ENCODE measurements around the gene SYN1.
A peak's percentile ranks its signal among the peaks of the same experiment; 100 is the strongest.
"Not testable (repeated sequence)": the region's sequence is repeated elsewhere in the genome, so short reads cannot be mapped to it uniquely, and the experiment has no call there.

SYN1 gene

GRCh38 chrX:47633689-47634590 is 14.3 kb upstream of the SYN1 start:
- no peak for DNase-seq (ENCODE audit: low read depth)

GRCh38 chrX:47632666-47633065 is 13.0 kb upstream of the SYN1 start:
- DNase-seq (ENCODE audit: low read depth): no peak

GRCh38 chrX:47631676-47632075 is 12.0 kb upstream of the SYN1 start:
- no peak for DNase-seq (ENCODE audit: low read depth)

- no peak for DNase-seq (ENCODE audit: low read depth)
These were observed 10.0 kb upstream of the SYN1 start, which contains the start of gene CFP for GRCh38 chrX:47629419-47630200. Gene CFP, minus strand, starts transcription at chrX:47629930. Its CDS starts 86 bp downstream, at chrX:47629844.

- no peak for DNase-seq (ENCODE audit: low read depth)
These were observed 9.3 kb upstream of the SYN1 start for GRCh38 chrX:47628982-47629381.

- DNase-seq (ENCODE audit: low read depth): no peak
These were observed 5.7 kb upstream of the SYN1 start for GRCh38 chrX:47625365-47625764.

GRCh38 chrX:47623540-47624027 is 3.9 kb upstream of the SYN1 start:
- DNase-seq (ENCODE audit: low read depth): peak; percentile 45

- DNase-seq (ENCODE audit: low read depth): no peak
These were observed 2.2 kb upstream of the SYN1 start for GRCh38 chrX:47621851-47622250.

GRCh38 chrX:47620303-47620685 is 637 bp upstream of the SYN1 start:
- no peak for DNase-seq (ENCODE audit: low read depth)

GRCh38 chrX:47618923-47619485 is 653 bp downstream of the SYN1 start:
- no peak for DNase-seq (ENCODE audit: low read depth)

GRCh38 chrX:47614618-47615017 is 5.0 kb downstream of the SYN1 start:
- DNase-seq (ENCODE audit: low read depth): no peak

GRCh38 chrX:47613082-47613481 is 6.6 kb downstream of the SYN1 start:
- DNase-seq (ENCODE audit: low read depth): no peak

GRCh38 chrX:47612418-47612817 is 7.2 kb downstream of the SYN1 start:
- DNase-seq (ENCODE audit: low read depth): no peak

- no peak for DNase-seq (ENCODE audit: low read depth)
These were observed 7.7 kb downstream of the SYN1 start for GRCh38 chrX:47611926-47612325.

- no peak for DNase-seq (ENCODE audit: low read depth)
These were observed 8.2 kb downstream of the SYN1 start for GRCh38 chrX:47611489-47611888.

GRCh38 chrX:47610511-47610910 is 9.1 kb downstream of the SYN1 start:
- DNase-seq (ENCODE audit: low read depth): no peak

GRCh38 chrX:47608130-47608810 is 11.4 kb downstream of the SYN1 start:
- DNase-seq (ENCODE audit: low read depth): no peak

- DNase-seq (ENCODE audit: low read depth): no peak
These were observed 12.6 kb downstream of the SYN1 start for GRCh38 chrX:47607091-47607490.

GRCh38 chrX:47605024-47605423 is 14.6 kb downstream of the SYN1 start:
- no peak for DNase-seq (ENCODE audit: low read depth)

GRCh38 chrX:47603125-47603524 is 16.5 kb downstream of the SYN1 start:
- not testable (repeated sequence) for DNase-seq (ENCODE audit: low read depth)

- no peak for DNase-seq (ENCODE audit: low read depth)
These were observed 22.4 kb downstream of the SYN1 start for GRCh38 chrX:47597222-47597621.

- DNase-seq (ENCODE audit: low read depth): no peak
These were observed 23.4 kb downstream of the SYN1 start for GRCh38 chrX:47596256-47596655.

All from fibroblast of the conjunctiva (primary cell).